ENCODE data around the gene ATAD2B.
"Not testable (repeated sequence)": the region's sequence is repeated elsewhere in the genome, so short reads cannot be mapped to it uniquely, and the experiment has no call there.

ATAD2B gene

DNA sequence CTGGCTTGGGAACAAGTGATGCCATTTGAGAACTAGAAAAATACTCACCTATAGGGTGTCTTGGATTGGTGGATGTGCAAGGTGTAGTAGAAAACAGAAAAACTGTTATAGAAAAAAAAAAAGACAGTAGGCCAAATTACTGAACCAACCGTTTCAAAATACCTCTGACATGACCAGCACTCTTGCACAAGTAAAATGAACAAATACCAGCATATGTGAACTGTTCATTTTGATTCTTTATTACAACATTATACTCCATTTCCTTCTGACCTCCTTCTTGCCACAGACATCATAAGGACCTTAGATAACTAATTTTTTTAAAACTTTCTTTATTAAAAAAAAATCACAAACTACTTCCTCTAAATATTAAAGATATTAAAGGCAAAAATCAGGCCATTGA is 125.5 kb downstream of the ATAD2B start:
- H3K4me1 Mint-ChIP-seq, result no peaks in the 10 kb centered on the region
- no peaks in the 10 kb centered on the region for H3K9me3 Mint-ChIP-seq
- no peak overlapping the region for H3K4me3 Mint-ChIP-seq
- no peak for ATAC-seq
- no peak for DNase-seq (ENCODE audit: low spot score in 2 of 2)
- peaks cover 43% of the 10 kb centered on the region for H3K36me3 Mint-ChIP-seq
- H3K27ac Mint-ChIP-seq, result no peak overlapping the region

DNA sequence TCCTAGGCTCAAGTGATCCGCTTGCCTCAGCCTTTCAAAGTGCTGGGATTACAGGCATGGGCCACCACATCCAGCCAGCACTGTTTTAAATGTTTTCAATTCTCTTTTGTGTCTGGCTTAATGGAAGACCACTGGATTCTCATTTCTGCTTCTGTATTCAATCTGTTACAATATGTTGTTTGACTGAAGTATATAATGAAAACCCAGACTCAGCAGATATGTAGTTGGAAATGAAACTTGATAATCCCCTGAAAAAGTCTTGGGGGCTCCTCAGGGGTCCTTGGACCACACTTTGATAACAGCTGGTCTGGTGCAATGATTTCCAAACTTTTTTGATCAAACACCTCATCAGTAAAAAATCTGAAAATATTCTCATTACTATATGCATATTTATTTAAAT is 132.7 kb downstream of the ATAD2B start:
- Mint-ChIP-seq H3K36me3 (peaks cover 30% of the 10 kb centered on the region), H3K9me3 (no peaks in the 10 kb centered on the region), H3K4me1 (peaks cover 2% of the 10 kb centered on the region), H3K4me3 (no peak overlapping the region), H3K27ac (no peak overlapping the region)
- DNase-seq (ENCODE audit: low spot score in 2 of 2) (no peak), ATAC-seq (no peak)

DNA sequence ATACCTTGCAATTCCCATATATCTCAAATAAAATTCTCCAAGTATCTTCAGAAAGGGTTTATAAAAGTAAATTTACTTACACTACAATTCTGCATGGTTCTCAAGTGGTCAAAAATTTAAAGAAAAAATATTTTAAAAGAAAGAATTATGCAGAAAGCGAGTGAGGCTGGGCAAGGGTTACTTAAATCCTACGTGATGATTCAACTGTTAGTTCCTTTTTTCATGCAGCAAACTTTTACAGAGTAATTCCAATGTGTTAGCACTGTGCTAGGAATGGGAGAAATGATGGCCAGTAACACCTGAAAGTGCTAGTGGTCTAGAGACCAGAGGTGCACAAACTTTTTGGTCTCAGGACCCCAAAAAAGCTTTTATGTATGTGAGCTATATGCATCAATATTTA is 133.4 kb downstream of the ATAD2B start:
- Mint-ChIP-seq H3K36me3 (peaks cover 22% of the 10 kb centered on the region), H3K4me3 (no peak overlapping the region), H3K4me1 (peaks cover 9% of the 10 kb centered on the region), H3K9me3 (no peaks in the 10 kb centered on the region), H3K27ac (no peak overlapping the region)
- DNase-seq (ENCODE audit: low spot score in 2 of 2), result no peak
- no peak for ATAC-seq

DNA sequence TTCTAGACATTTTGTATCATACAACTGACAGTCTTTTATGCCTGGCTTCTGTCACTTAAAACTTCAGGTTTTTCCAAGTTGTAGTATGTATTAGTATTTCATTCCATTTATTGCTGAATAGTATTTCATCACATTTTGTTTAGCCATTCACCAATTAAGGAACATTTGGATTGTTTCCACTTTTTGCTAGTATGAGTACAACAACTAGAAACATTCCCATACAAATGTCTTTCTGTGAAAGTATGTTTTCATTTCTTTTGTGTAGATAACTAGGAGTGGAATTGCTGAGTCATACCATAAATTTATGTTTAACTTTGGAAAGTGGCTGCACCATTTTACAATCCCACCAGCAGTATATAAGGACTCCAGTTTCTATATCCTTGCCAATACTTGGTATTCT is 135.9 kb downstream of the ATAD2B start:
- ATAC-seq (no peak), DNase-seq (ENCODE audit: low spot score in 2 of 2) (no peak)
- Mint-ChIP-seq H3K27ac (peak overlapping the region; percentile 1), H3K36me3 (peaks cover 12% of the 10 kb centered on the region), H3K4me1 (peaks cover 15% of the 10 kb centered on the region), H3K9me3 (no peaks in the 10 kb centered on the region), H3K4me3 (no peak overlapping the region)

DNA sequence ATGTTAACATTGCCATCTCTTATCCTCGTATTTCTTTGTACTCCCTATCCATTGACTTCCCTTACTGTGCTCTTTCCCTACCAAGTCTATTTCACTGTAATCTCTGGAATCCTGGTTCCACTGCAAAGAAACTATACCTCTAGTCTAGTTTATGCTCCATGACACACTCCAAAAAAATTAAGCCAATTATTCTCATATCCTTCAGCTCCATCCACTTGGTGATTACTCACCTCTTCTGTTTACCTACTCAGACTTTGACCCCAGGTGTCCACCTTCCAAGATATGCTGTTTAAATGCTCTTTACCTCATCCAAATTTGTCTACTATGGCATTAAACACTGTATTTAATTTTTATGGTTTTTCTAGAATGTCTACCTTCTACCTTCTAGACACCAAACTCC is 137.9 kb downstream of the ATAD2B start:
- H3K36me3 Mint-ChIP-seq, result peaks cover 22% of the 10 kb centered on the region
- DNase-seq (ENCODE audit: low spot score in 2 of 2), result no peak
- no peaks in the 10 kb centered on the region for H3K9me3 Mint-ChIP-seq
- H3K4me1 Mint-ChIP-seq, result peaks cover 15% of the 10 kb centered on the region
- H3K4me3 Mint-ChIP-seq, result no peak overlapping the region
- no peak for ATAC-seq
- no peak overlapping the region for H3K27ac Mint-ChIP-seq

DNA sequence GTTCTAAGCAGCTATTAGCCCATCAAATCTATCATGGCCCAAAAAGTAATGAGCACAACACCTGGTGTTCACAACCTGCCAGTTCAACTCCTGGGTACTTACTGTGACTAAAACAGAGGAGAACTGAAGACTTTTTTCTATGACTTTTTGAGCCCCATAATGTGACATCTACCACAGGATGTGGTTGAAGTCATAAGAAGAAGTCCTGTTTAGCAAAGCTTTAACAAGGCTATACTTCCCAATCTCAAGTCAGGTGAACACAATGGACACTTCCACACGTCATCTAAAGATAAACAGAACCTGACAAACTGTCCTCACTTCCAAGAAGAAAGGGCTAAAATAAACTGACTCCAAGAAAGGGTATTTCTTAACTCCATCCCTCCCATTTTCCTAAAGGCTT is 138.8 kb downstream of the ATAD2B start:
- ATAC-seq (peak; percentile 86), DNase-seq (ENCODE audit: low spot score in 2 of 2) (no peak)
- H3K4me1 Mint-ChIP-seq, result peaks cover 15% of the 10 kb centered on the region
- H3K27ac Mint-ChIP-seq, result no peak overlapping the region
- H3K9me3 Mint-ChIP-seq, result no peaks in the 10 kb centered on the region
- peaks cover 22% of the 10 kb centered on the region for H3K36me3 Mint-ChIP-seq
- no peak overlapping the region for H3K4me3 Mint-ChIP-seq

DNA sequence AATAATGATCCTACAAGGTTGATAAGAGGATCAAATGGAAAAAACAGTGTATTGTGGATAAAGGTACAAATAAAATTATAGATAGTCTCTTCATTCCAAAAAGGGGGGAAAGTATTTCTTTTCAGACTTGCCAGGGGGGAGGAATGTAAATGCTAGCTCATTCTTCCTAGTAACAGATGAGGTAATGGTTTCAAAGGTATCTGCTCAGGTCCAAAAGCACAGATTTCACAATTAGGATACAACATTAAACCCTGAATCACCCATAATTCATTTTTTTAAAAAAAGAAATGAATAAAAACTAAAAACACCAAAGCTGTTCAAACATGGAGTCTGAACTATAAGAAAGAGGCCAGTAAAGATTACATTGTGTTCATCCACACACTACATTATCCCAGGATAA is 142.0 kb downstream of the ATAD2B start:
- Mint-ChIP-seq H3K9me3 (no peaks in the 10 kb centered on the region), H3K27ac (no peak overlapping the region), H3K36me3 (peaks cover 47% of the 10 kb centered on the region), H3K4me3 (no peak overlapping the region), H3K4me1 (peaks cover 15% of the 10 kb centered on the region)
- no peak for ATAC-seq
- DNase-seq (ENCODE audit: low spot score in 2 of 2), result no peak

DNA sequence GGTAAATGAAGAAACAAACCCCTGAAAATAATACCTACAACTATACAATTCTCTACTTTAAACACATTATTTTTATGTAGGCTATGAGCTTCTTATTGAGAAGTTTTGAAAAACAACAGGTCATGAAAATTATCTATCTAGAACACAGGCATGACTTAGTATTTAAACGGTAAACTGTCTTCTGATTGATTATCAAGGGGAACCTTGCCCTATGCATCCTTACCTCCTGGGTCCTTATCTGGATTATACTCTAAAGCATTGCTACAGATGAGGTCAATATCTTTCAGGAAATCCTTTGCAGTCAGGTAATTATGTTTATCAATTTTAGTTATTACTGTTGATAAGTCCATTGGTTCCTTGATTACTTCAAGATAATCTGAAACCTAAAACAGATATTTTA is 144.3 kb downstream of the ATAD2B start:
- Mint-ChIP-seq H3K36me3 (peaks cover 54% of the 10 kb centered on the region), H3K9me3 (no peaks in the 10 kb centered on the region), H3K27ac (no peak overlapping the region), H3K4me3 (no peak overlapping the region), H3K4me1 (no peaks in the 10 kb centered on the region)
- DNase-seq (ENCODE audit: low spot score in 2 of 2) (no peak), ATAC-seq (no peak)

DNA sequence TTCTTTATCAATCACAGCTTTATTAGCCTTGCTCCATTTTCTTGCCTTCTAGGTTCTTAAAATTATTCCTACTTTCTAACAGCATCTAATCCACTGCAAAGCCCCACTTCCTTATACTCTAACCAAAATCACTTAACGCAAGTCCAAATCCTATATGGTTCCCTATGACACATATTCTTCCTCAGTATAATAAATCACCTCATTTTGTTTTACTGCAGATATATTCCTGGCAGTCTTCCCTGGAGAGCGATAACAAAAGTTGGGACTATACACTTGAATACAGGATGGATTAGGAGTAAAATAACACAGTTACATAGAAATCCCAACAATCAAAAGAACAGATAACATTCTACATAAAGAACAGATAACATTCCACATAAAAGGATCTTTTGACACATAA is 144.8 kb downstream of the ATAD2B start:
- no peaks in the 10 kb centered on the region for H3K4me1 Mint-ChIP-seq
- no peak for DNase-seq (ENCODE audit: low spot score in 2 of 2)
- no peak for ATAC-seq
- no peak overlapping the region for H3K27ac Mint-ChIP-seq
- no peaks in the 10 kb centered on the region for H3K9me3 Mint-ChIP-seq
- H3K4me3 Mint-ChIP-seq, result no peak overlapping the region
- H3K36me3 Mint-ChIP-seq, result peaks cover 54% of the 10 kb centered on the region

DNA sequence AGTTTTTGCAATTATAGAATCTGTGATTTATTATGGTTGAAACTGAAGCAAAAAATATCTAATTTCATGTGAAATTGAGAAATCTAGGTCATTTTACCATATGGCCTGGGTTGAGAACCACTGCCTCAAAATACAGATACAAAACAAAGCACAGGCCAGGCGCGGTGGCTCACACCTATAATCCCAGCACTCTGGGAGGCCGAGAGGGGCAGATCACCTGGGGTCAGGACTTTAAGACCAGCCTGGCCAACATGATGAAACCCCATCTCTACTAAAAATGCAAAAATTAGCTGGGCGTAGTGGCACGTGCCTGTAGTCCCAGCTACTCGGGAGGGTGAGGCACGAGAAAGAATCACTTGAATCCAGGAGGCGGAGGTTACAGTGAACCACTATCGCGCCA is 146.5 kb downstream of the ATAD2B start:
- not testable (repeated sequence) for H3K4me3 Mint-ChIP-seq; H3K27ac Mint-ChIP-seq; H3K9me3 Mint-ChIP-seq; DNase-seq (ENCODE audit: low spot score in 2 of 2); H3K4me1 Mint-ChIP-seq; ATAC-seq
- H3K36me3 Mint-ChIP-seq, result peaks cover 46% of the 10 kb centered on the region

DNA sequence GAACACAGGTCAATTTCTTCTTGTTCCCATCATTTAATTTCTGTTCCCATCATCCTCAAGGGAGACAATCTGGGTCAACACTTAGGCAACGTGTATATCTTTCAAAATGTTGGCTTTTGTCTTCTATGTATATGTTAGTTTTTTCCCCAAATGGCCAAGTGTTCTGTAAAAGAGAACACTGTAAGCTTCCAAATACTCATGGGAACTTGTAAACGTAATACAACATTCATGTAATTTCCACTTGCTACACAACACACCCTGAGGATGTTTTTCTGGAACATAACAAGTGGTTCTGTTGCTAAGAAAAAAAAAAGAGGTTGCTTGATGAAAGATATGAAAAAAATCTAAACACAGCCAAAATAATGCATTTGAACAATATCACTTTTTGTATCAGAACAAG is 149.1 kb downstream of the ATAD2B start:
- ATAC-seq (no peak), DNase-seq (ENCODE audit: low spot score in 2 of 2) (no peak)
- H3K4me1 Mint-ChIP-seq, result no peaks in the 10 kb centered on the region
- no peak overlapping the region for H3K27ac Mint-ChIP-seq
- H3K36me3 Mint-ChIP-seq, result peaks cover 49% of the 10 kb centered on the region
- H3K4me3 Mint-ChIP-seq, result no peak overlapping the region
- H3K9me3 Mint-ChIP-seq, result no peaks in the 10 kb centered on the region

DNA sequence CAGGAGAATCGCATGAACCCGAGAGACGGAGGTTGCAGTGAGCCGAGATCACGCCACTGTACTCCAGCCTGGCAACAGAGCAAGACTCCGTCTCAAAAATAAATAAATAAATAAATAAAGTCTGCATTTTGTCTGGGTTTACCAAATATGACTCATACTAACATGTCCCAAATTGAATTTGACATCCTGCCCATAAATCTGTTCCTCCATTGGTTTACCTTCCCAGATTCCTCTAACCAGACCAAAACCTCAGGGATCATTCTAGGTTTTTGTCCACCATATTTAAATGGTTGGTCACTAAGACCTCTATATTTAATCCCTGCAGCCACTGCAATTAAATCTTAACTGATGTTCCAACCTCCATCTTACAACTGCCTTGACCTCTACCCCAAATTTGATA is 150.9 kb downstream of the ATAD2B start:
- no peak overlapping the region for H3K27ac Mint-ChIP-seq
- no peaks in the 10 kb centered on the region for H3K4me1 Mint-ChIP-seq
- peaks cover 51% of the 10 kb centered on the region for H3K36me3 Mint-ChIP-seq
- no peaks in the 10 kb centered on the region for H3K9me3 Mint-ChIP-seq
- DNase-seq (ENCODE audit: low spot score in 2 of 2) (no peak), ATAC-seq (no peak)
- no peak overlapping the region for H3K4me3 Mint-ChIP-seq

DNA sequence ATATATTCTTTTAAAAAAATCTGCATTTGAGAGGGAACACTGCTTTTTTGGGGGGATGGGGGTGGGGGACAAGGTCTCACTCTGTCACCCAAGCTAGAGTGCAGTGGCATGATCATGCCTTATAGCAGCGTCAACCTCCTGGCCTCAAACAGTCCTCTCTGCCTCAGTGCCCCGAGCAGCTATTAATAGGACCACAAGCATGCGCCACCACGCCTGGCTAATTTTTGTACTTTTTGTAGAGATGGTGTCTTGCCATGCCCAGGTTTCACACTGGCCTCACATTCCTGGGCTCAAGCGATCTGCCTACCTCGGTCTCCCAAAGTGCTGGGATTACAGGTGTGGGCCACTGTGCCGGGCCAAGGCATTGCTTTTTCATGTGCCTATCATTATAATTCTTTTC is 154.2 kb downstream of the ATAD2B start:
- Mint-ChIP-seq H3K4me3 (no peak overlapping the region), H3K36me3 (peaks cover 43% of the 10 kb centered on the region), H3K9me3 (no peaks in the 10 kb centered on the region), H3K4me1 (no peaks in the 10 kb centered on the region), H3K27ac (no peak overlapping the region)
- no peak for ATAC-seq
- DNase-seq (ENCODE audit: low spot score in 2 of 2), result no peak

DNA sequence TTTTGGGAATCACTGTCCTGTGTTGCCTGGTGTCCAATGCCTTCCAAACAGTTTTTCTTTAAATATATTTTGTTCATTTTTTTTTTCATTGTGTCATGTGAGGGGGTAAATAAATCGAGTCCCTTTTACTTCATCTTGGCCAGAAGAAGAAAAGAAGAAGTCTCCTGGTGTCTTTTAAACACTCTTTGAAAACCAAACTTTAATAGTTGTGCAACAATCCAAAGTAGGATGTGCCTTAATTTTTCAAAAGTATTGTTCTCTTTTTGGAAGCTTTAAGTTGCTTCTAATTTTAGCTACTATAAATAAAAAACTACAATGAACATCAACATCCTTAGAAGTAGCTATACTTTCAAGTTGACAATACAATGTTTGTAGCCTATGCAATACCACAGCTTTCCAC is 154.9 kb downstream of the ATAD2B start:
- no peak overlapping the region for H3K27ac Mint-ChIP-seq
- H3K36me3 Mint-ChIP-seq, result peaks cover 43% of the 10 kb centered on the region
- ATAC-seq, result no peak
- DNase-seq (ENCODE audit: low spot score in 2 of 2), result no peak
- no peaks in the 10 kb centered on the region for H3K4me1 Mint-ChIP-seq
- no peaks in the 10 kb centered on the region for H3K9me3 Mint-ChIP-seq
- no peak overlapping the region for H3K4me3 Mint-ChIP-seq

DNA sequence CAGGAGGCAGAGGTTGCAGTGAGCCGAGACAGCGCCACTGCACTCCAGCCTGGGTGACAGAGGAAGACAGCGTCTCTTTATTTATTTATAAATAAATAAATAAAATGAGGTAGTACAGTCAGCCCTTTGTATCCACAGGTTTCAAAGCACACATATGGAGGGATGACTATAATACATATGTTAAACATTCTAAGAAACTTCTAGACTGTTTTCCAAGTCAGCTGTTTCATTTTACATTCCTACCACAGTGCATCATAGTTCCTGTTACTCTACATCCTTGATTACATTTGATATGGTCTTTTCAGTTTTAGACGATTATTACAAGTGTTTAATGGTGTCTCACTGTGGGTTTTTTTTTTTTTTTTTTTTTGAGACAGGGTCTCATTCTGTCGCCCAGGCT is 157.6 kb downstream of the ATAD2B start:
- ATAC-seq (no peak), DNase-seq (ENCODE audit: low spot score in 2 of 2) (no peak)
- no peak overlapping the region for H3K27ac Mint-ChIP-seq
- H3K9me3 Mint-ChIP-seq, result no peaks in the 10 kb centered on the region
- H3K4me3 Mint-ChIP-seq, result no peak overlapping the region
- no peaks in the 10 kb centered on the region for H3K4me1 Mint-ChIP-seq
- H3K36me3 Mint-ChIP-seq, result peaks cover 39% of the 10 kb centered on the region

DNA sequence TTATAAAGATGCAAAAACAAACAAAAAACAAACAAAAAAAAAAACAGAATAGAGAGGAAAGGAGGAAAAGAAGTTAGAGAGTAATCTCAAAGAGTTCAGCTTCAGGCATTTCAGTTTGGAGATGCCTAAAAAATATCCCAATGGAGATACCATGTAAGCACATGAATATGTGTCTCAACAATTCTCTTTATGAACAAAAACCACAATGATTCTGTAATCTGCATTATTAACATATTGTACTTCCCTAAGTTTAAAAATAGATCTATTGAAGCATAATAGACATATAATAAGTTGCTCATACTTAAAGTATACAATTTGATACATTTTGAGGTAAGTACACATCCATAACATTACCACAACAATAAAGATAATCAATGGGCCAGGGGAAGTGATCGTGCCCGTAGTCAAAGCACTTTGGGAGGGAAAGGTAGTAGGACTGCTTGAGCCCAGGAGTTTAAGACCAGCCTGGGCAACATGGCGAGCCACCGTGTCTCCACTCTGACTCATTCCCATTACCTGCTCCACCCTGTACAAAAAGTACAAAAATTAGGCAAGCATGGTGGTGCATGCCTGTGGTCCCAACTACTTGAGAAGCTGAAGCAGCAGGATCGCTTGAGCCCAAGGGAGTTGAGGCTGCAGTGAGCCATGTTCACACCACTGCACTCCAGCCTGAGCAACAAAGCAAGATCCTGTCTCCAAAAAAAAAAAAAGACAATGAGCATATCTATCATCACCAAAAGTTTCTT is 158.9 kb downstream of the ATAD2B start:
- DNase-seq (ENCODE audit: low spot score in 2 of 2), result no peak
- no peak for ATAC-seq
- Mint-ChIP-seq H3K4me1 (no peaks in the 10 kb centered on the region), H3K27ac (no peak overlapping the region), H3K36me3 (peaks cover 27% of the 10 kb centered on the region), H3K9me3 (no peaks in the 10 kb centered on the region), H3K4me3 (no peak overlapping the region)

DNA sequence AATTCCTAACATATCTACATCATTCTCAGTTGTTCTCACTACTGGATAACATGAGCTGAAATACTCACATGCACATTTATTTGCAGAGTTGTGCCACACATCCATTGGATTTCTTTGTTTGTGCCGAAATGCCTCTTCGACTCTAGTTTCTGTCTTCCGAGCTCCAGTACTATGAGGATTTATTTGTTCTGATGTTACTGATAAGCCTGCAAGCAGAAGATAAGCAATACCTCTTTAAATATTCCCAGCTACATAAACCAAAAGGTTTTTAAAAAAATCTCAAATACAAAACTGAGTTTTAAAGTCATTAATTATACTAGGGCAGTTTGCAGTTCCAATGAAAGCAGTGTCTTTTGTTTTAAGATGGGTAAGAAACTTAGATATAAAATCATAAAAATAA is 164.8 kb downstream of the ATAD2B start:
- ATAC-seq (no peak), DNase-seq (ENCODE audit: low spot score in 2 of 2) (no peak)
- Mint-ChIP-seq H3K27ac (peak overlapping the region; percentile 48), H3K4me3 (no peak overlapping the region), H3K36me3 (peaks cover 42% of the 10 kb centered on the region), H3K9me3 (no peaks in the 10 kb centered on the region), H3K4me1 (peaks cover 5% of the 10 kb centered on the region)

Measured in stimulated activated effector memory CD8-positive, alpha-beta T cell treated with anti-CD3 and anti-CD28 coated beads, Interleukin-12 subunit alpha, Interleukin-12 subunit beta, amount 100 ng/mL, for 72 hours (primary cell).